ENCODE measurements around the gene ITGB4.

GRCh38 chr17:75681289-75681688 is 40.0 kb upstream of the ITGB4 start:
- no peak for TF ChIP-seq CTCF (IDR thresholded peaks at IDR 0.05)
- no peak for TF ChIP-seq POLR2A (IDR thresholded peaks at IDR 0.05)
- no peak for TF ChIP-seq EP300 (IDR thresholded peaks at IDR 0.05)

Data from ovary (tissue), 3 donors.